ENCODE measurements around the gene JAK1.
A peak's percentile ranks its signal among the peaks of the same experiment; 100 is the strongest.

The JAK1 gene

GRCh38 chr1:64966158-64966971, at the start of gene JAK1:
JAK1 (minus strand) TSS chr1:64966549; CDS start chr1:64886264, 80,285 bp downstream.
- TF ChIP-seq CTCF (conservative IDR thresholded peaks at IDR 0.05; ENCODE audit: low read length) = no peak
- peak within 1 kb of the TSS; percentile 96 for H3K4me3 ChIP-seq (ENCODE audit: low read length)
- DNase-seq (ENCODE audit: low read depth) = peak; percentile 73

GRCh38 chr1:65014321-65014720, 48.0 kb upstream of the JAK1 start:
- DNase-seq (ENCODE audit: low read depth) = no peak
- H3K4me3 ChIP-seq (ENCODE audit: low read length) = no peak overlapping the region
- TF ChIP-seq CTCF (conservative IDR thresholded peaks at IDR 0.05; ENCODE audit: low read length) = no peak

- TF ChIP-seq CTCF (conservative IDR thresholded peaks at IDR 0.05; ENCODE audit: low read length) = no peak
- no peak for DNase-seq (ENCODE audit: low read depth)
- no peak overlapping the region for H3K4me3 ChIP-seq (ENCODE audit: low read length)
Measured at GRCh38 chr1:65011983-65012382, 45.6 kb upstream of the JAK1 start.

DNA sequence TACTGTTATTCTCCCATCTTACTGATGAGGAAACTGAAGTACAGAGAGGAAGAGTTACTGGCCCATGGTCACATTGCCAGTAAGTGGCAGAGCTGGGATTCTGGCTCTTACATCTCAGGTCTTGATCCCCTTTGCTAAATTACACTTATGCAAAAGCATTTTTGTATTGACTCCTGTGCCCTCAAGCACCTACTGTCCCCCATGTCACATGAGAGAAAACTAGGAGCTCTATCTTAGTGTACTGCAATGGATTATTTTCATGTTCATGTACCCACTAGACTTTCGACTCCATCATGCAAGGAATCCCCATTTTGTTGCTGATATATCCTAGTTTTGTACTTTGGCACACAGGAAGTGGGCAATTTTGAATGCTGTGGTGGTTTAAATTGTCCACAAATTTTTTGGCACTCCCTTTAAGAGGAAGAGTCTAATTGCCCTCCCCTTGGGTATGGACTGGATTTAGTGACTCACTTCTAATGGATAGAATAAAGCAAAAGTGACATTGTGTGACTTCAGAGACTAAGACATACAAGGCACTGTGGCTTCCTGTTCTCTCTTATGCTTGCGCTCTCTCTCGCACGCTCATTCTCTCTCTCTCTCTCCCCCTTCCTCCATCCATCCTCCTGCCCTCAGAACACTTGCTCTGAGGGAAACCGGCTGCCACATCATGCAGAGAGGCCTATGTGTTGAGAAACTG, 43.5 kb upstream of the JAK1 start:
- H3K4me3 ChIP-seq (ENCODE audit: low read length) = no peak overlapping the region
- no peak for DNase-seq (ENCODE audit: low read depth)

GRCh38 chr1:65009176-65009575, 42.8 kb upstream of the JAK1 start:
- no peak overlapping the region for H3K4me3 ChIP-seq (ENCODE audit: low read length)
- DNase-seq (ENCODE audit: low read depth) = no peak
- TF ChIP-seq CTCF (conservative IDR thresholded peaks at IDR 0.05; ENCODE audit: low read length) = no peak

More for the DNA sequence above, 43.5 kb upstream of the JAK1 start:
- TF ChIP-seq CTCF (conservative IDR thresholded peaks at IDR 0.05; ENCODE audit: low read length) = no peak

GRCh38 chr1:65006806-65007205, 40.5 kb upstream of the JAK1 start:
- no peak for TF ChIP-seq CTCF (conservative IDR thresholded peaks at IDR 0.05; ENCODE audit: low read length)
- no peak for DNase-seq (ENCODE audit: low read depth)
- H3K4me3 ChIP-seq (ENCODE audit: low read length) = no peak overlapping the region

DNA sequence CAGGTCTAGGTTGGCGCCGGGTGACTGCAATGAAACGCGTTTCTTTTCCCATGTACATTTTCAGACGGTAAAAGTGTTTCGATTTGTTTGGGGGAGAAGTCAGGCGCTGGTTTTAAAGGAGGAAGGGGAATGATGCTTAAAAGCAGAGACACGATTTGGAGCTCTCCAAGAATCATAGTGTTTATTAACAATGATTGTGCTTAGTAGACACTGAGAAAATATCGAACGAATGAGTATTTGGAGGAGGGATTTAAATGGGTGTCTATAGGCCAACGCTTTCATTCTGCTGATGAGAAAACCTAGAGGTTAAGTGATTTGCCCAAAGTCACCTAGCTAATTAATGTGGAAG, 36.9 kb upstream of the JAK1 start:
- TF ChIP-seq CTCF (conservative IDR thresholded peaks at IDR 0.05; ENCODE audit: low read length) = no peak
- H3K4me3 ChIP-seq (ENCODE audit: low read length) = peak overlapping the region; percentile 69
- DNase-seq (ENCODE audit: low read depth) = no peak

Data from AG10803 (cell line).